ENCODE measurements around the gene LGI1. TPM values are rescaled to one million over a fixed set of nuclear protein-coding genes. Genes with fewer than 3 reads are reported as not detected.

LGI1 gene
- polyA plus RNA-seq, 4 donors = 0.24 to 2.3 TPM; not detected in 2

DNA sequence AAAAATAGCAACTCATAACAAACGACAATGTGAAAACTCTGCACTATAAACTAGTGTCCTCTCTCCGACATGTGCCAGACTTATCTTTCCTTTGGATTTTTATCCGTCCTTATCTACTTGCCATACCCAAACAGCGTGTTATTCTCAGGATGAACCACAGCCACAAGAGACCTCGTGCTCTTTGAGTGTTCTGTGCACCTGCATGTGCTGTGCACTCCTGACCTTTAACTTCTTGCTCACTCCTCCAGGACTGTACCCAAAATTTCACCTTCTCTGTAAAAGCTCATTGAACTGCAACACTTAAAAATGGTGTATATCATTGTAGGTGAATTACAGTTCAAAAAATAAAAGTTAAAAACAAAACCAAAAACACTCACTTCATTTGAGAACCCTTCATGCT is 78.0 kb downstream of the LGI1 start:
- peaks cover 0 to 14% of the 10 kb centered on the region in 2 donors for H3K9me3 ChIP-seq (ENCODE audit: control insufficient read depth in 2 of 2, insufficient read depth in 1 of 2, low read depth in 1 of 2, low read length in 1 of 2)
- peaks cover 0 to 37% (median 9%) of the 10 kb centered on the region in 3 donors for H3K4me1 ChIP-seq (ENCODE audit: control insufficient read depth in 3 of 3, insufficient read depth in 2 of 3, low read depth in 1 of 3, low read length in 2 of 3)
- H3K4me3 ChIP-seq (ENCODE audit: low read depth in 1 of 3, low read length in 3 of 3) = no peak overlapping the region
- H3K36me3 ChIP-seq (ENCODE audit: control insufficient read depth in 3 of 3, insufficient read depth in 2 of 3, low read depth in 1 of 3, low read length in 3 of 3) = no peaks in the 10 kb centered on the region
- FAIRE-seq (no peak), DNase-seq (peak in 1 of 2 donors; percentile 50)
- H3K27ac ChIP-seq (ENCODE audit: low read depth in 1 of 3, low read length in 2 of 3) = no peak overlapping the region
- WGBS, 3 donors = 24 to 54% (median 47%) methylated on average over 5 of the region's 5 CpGs
- no peaks in the 10 kb centered on the region for H3K27me3 ChIP-seq (ENCODE audit: control insufficient read depth in 3 of 3, insufficient read depth in 3 of 3, low read length in 3 of 3)

DNA sequence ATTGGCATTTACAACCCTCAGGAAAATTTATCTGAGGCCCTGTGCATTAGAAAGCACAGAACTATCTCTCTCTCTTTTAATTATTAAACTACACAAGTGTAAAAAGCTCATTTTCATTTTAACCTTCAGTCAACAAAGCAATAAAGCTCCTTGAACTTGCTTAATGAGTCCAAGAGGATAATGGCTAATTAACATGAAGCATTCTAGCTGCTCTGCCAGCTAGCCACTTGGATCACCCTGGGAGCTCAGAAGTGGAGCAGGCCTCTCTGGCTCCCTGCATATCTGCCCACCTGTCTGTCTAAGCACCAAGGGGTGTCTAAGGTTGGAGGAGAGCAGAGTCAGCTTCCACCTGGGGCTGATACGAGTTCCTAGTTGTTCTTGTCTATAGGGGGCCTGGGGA is 80.1 kb downstream of the LGI1 start:
- H3K4me1 ChIP-seq (ENCODE audit: control insufficient read depth in 3 of 3, insufficient read depth in 2 of 3, low read depth in 1 of 3, low read length in 2 of 3) = peaks cover 0 to 40% (median 9%) of the 10 kb centered on the region in 3 donors
- WGBS, 3 donors = 23 to 57% (median 39%) methylated on average over 1 of the region's 1 CpG
- no peak for FAIRE-seq

DNA sequence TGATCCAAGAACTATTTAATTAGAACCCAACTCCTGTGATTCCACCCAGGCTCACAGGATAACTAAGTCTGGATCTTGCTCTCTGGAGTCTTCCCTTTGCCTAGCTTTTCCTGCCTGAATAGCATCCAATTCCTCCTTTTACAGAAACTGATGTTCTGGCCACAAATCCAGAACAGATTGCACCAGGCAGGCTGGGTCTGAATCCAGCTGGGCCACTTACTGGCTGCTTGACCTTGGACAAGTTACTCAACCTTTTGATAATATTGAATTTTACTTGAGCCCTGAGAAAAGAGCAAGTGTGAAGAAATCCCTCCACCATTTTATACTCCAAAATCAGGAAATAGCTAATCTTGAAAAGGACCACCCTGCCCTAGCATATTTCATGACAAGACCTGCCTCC is 80.5 kb downstream of the LGI1 start:
- no peak overlapping the region for H3K4me3 ChIP-seq (ENCODE audit: low read depth in 1 of 3, low read length in 3 of 3)
- no peaks in the 10 kb centered on the region for H3K27me3 ChIP-seq (ENCODE audit: control insufficient read depth in 3 of 3, insufficient read depth in 3 of 3, low read length in 3 of 3)
- H3K36me3 ChIP-seq (ENCODE audit: control insufficient read depth in 3 of 3, insufficient read depth in 2 of 3, low read depth in 1 of 3, low read length in 3 of 3) = no peaks in the 10 kb centered on the region
- peaks cover 0 to 40% (median 9%) of the 10 kb centered on the region in 3 donors for H3K4me1 ChIP-seq (ENCODE audit: control insufficient read depth in 3 of 3, insufficient read depth in 2 of 3, low read depth in 1 of 3, low read length in 2 of 3)
- peaks cover 0 to 9% of the 10 kb centered on the region in 2 donors for H3K9me3 ChIP-seq (ENCODE audit: control insufficient read depth in 2 of 2, insufficient read depth in 1 of 2, low read depth in 1 of 2, low read length in 1 of 2)
- no peak for FAIRE-seq
- no peak for DNase-seq
- H3K27ac ChIP-seq (ENCODE audit: low read depth in 1 of 3, low read length in 2 of 3) = peak overlapping the region in 2 of 3 donors; percentile 64 to 76

More for the DNA sequence above, 80.1 kb downstream of the LGI1 start:
- H3K36me3 ChIP-seq (ENCODE audit: control insufficient read depth in 3 of 3, insufficient read depth in 2 of 3, low read depth in 1 of 3, low read length in 3 of 3) = no peaks in the 10 kb centered on the region
- peak overlapping the region; percentile 12 to 76 (median 64) for H3K27ac ChIP-seq (ENCODE audit: low read depth in 1 of 3, low read length in 2 of 3)
- DNase-seq = peak; percentile 75 to 93
- no peak overlapping the region for H3K4me3 ChIP-seq (ENCODE audit: low read depth in 1 of 3, low read length in 3 of 3)
- peaks cover 0 to 13% of the 10 kb centered on the region in 2 donors for H3K9me3 ChIP-seq (ENCODE audit: control insufficient read depth in 2 of 2, insufficient read depth in 1 of 2, low read depth in 1 of 2, low read length in 1 of 2)
- H3K27me3 ChIP-seq (ENCODE audit: control insufficient read depth in 3 of 3, insufficient read depth in 3 of 3, low read length in 3 of 3) = no peaks in the 10 kb centered on the region

DNA sequence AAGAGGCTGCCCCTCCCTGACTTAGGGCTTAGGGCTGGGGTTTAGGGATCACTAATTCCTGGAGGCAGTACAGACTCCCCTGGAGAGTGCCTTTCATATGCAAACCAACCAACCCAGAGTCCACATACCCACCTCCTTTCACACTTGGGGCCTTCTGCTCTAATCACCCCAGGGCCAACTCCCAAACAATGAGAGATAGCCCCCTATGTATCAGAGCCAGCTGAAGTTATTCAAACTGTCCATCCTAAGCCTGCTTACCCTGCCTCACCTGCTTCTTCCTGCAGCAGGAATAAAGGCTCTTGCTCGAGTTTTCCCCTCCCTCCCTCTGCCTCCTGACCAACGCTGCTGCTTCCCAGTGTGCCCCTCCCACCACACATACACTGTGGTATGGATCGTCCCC is 84.2 kb downstream of the LGI1 start:
- no peak overlapping the region for H3K27ac ChIP-seq (ENCODE audit: low read depth in 1 of 3, low read length in 2 of 3)
- peaks cover 0 to 27% (median 8%) of the 10 kb centered on the region in 3 donors for H3K4me1 ChIP-seq (ENCODE audit: control insufficient read depth in 3 of 3, insufficient read depth in 2 of 3, low read depth in 1 of 3, low read length in 2 of 3)
- H3K9me3 ChIP-seq (ENCODE audit: control insufficient read depth in 2 of 2, insufficient read depth in 1 of 2, low read depth in 1 of 2, low read length in 1 of 2) = no peaks in the 10 kb centered on the region
- FAIRE-seq (no peak), DNase-seq (no peak)
- WGBS, 3 donors = 46 to 54% (median 46%) methylated on average over 3 of the region's 3 CpGs
- H3K27me3 ChIP-seq (ENCODE audit: control insufficient read depth in 3 of 3, insufficient read depth in 3 of 3, low read length in 3 of 3) = no peaks in the 10 kb centered on the region
- H3K4me3 ChIP-seq (ENCODE audit: low read depth in 1 of 3, low read length in 3 of 3) = no peak overlapping the region
- H3K36me3 ChIP-seq (ENCODE audit: control insufficient read depth in 3 of 3, insufficient read depth in 2 of 3, low read depth in 1 of 3, low read length in 3 of 3) = no peaks in the 10 kb centered on the region

DNA sequence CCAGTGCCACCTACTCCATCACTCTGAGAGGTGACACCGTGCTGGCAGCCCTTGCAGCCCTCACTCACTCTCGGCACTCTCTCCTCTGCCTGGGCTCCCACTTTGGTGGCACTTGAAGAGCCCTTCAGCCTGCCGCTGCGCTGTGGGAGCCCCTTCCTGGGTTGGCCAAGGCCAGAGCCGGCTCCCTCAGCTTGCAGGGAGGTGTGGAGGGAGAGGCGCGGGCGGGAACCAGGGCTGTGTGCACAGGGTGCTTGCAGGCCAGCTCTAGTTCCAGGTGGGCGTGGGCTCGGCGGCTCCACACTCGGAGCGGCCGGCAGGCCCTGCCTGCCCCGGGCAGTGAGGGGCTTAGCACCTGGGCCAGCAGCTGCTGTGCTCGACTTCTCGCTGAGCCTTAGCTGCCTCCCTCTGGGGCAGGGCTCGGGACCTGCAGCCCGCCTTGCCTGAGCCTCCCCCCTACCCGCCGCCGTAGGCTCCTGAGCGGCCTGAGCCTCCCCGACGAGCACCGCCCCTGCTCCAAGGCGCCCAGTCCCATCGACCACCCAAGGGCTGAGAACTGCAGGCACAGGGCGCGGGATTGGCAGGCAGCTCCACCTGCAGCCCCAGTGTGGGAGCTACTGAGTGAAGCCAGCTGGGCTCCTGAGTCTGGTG is 87.4 kb downstream of the LGI1 start:
- no peak for DNase-seq
- no peaks in the 10 kb centered on the region for H3K36me3 ChIP-seq (ENCODE audit: control insufficient read depth in 3 of 3, insufficient read depth in 2 of 3, low read depth in 1 of 3, low read length in 3 of 3)
- H3K27me3 ChIP-seq (ENCODE audit: control insufficient read depth in 3 of 3, insufficient read depth in 3 of 3, low read length in 3 of 3) = no peaks in the 10 kb centered on the region
- H3K4me3 ChIP-seq (ENCODE audit: low read depth in 1 of 3, low read length in 3 of 3) = no peak overlapping the region
- no peak overlapping the region for H3K27ac ChIP-seq (ENCODE audit: low read depth in 1 of 3, low read length in 2 of 3)
- 91 to 95% (median 94%) methylated on average over 26 to 30 of the region's 30 CpGs for WGBS, 3 donors
- H3K9me3 ChIP-seq (ENCODE audit: control insufficient read depth in 2 of 2, insufficient read depth in 1 of 2, low read depth in 1 of 2, low read length in 1 of 2) = peaks cover 0 to 5% of the 10 kb centered on the region in 2 donors
- H3K4me1 ChIP-seq (ENCODE audit: control insufficient read depth in 3 of 3, insufficient read depth in 2 of 3, low read depth in 1 of 3, low read length in 2 of 3) = peaks cover 0 to 3% (median 0%) of the 10 kb centered on the region in 3 donors
- no peak for FAIRE-seq

Other genes with a start within 250 kb of the LGI1 start
- 1 to 10 TPM in 1 of 4 donors, under 1 TPM in 2, not detected in 1; 0.45 to 1.3 (median 0.99) TPM for gene FFAR4, start 191.3 kb upstream of the LGI1 start, polyA plus RNA-seq
- gene RBP4, start 156.7 kb upstream of the LGI1 start, polyA plus RNA-seq = 100 to 1,000 TPM in 1 of 4 donors, 10 to 100 TPM in 1, 1 to 10 TPM in 2; 1.6 to 111 (median 14.0) TPM
- under 1 TPM in 1 of 4 donors, not detected in 3; 0.28 TPM for gene PDE6C, start 145.4 kb upstream of the LGI1 start, polyA plus RNA-seq
- 10 to 100 TPM in 1 of 4 donors, 1 to 10 TPM in 3; 5.1 to 24.3 (median 7.0) TPM for gene FRA10AC1, start 55.3 kb upstream of the LGI1 start, polyA plus RNA-seq
- gene SLC35G1, start 136.0 kb downstream of the LGI1 start, polyA plus RNA-seq = 10 to 100 TPM; 37.6 to 74.3 (median 59.8) TPM
- 10 to 100 TPM in 1 of 4 donors, 1 to 10 TPM in 3; 1.6 to 22.7 (median 3.8) TPM for gene PLCE1, start 236.0 kb downstream of the LGI1 start, polyA plus RNA-seq